Measurements from ENCODE around the gene EP400.

Gene EP400

DNA sequence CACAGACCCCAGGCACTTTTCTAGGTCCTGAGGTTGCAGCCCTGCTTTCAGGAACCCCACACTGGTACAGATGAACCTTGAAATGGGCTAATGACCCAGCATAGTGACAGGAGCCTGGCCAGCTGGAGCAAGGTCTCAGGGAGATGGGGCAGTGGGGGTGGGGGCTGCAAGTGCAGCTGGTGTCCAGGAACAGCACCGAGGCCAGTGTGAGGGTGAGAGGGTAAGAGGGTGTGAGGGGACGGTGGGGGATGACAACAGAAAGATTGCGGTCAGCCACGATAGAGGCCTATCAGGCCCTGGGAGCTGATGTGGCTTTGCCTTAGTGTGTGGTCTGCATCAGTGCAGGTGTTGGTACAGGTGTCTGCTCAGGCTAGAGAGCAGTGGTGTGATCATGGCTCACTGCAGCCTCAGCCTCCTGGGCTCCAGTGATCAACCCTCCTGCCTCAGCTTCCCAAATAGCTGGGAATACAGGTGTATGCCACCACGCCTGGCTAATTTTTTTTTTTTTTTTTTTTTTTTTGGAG lies 59.7 kb downstream of the EP400 start:
- H3K9me3 ChIP-seq (ENCODE audit: control insufficient read depth, insufficient read depth, low read depth, low read length) = no peaks in the 10 kb centered on the region
- TF ChIP-seq, protein P1, sequence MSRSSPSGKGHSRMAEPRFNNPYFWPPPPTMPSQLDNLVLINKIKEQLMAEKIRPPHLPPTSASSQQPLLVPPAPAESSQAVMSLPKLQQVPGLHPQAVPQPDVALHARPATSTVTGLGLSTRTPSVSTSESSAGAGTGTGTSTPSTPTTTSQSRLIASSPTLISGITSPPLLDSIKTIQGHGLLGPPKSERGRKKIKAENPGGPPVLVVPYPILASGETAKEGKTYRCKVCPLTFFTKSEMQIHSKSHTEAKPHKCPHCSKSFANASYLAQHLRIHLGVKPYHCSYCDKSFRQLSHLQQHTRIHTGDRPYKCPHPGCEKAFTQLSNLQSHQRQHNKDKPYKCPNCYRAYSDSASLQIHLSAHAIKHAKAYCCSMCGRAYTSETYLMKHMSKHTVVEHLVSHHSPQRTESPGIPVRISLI (tag by site-specific recombination; IDR thresholded peaks at IDR 0.05) = 0 out of 2 replicates have a peak, but pooled peaks have one; percentile 56
- no peak for TF ChIP-seq ZNF391 (tag by site-specific recombination; IDR thresholded peaks at IDR 0.05; ENCODE audit: borderline replicate concordance, low read depth)
- ChIA-PET POLR2A (interaction anchor here (0.6 to 0.7 kb wide), 2 partner anchors 279 to 299 kb away, joined by 3 to 4 read pairs; partner anchors contain the start of gene SFSWAP), CTCF (interaction anchor here (0.6 kb wide), 1 partner anchor 58 kb away, joined by 4 read pairs; no protein-coding TSS in a partner anchor)
- H3K36me3 ChIP-seq (ENCODE audit: control insufficient read depth in 2 of 2, insufficient read depth in 1 of 2, low read length in 2 of 2) = peaks cover 30 to 84% of the 10 kb centered on the region in 2 experiments
- no peak overlapping the region for H3K27ac ChIP-seq (ENCODE audit: extremely low read depth, low read depth, low read length)
- H3K4me3 ChIP-seq (ENCODE audit: low read depth, low read length) = no peak overlapping the region
- H3K4me1 ChIP-seq (ENCODE audit: control insufficient read depth, insufficient read depth, low read length) = no peaks in the 10 kb centered on the region

DNA sequence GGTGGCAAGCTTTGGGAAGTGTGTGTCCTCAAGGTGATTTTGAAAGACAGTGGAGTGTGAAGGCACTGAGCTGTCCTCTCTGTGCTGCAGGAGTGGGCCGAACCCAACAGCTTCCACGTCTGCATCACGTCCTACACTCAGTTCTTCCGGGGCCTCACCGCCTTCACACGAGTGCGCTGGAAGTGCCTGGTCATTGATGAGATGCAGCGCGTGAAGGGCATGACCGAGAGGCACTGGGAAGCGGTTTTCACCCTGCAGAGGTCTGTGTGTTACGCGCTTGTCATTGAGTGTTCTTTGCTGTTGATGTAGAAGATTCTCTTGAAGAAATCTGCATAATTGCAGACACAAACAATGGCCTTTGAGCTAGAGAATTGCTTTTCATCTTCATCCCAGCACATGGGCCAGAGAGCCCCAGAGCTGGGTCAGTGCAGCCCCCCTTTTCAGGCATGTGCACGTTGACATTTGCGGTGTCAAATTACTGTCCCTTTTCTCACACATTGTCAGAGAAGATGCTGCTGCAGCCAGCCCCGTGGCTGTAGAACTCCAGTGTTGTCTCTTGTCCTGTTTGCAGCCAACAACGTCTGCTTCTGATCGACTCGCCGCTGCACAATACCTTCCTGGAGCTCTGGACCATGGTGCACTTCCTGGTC lies 63.3 kb downstream of the EP400 start:
- POLR2A ChIA-PET = no interaction called here
- peaks cover 11 to 90% of the 10 kb centered on the region in 2 experiments for H3K36me3 ChIP-seq (ENCODE audit: control insufficient read depth in 2 of 2, insufficient read depth in 1 of 2, low read length in 2 of 2)
- H3K4me1 ChIP-seq (ENCODE audit: control insufficient read depth, insufficient read depth, low read length) = no peaks in the 10 kb centered on the region
- no peaks in the 10 kb centered on the region for H3K9me3 ChIP-seq (ENCODE audit: control insufficient read depth, insufficient read depth, low read depth, low read length)
- TF ChIP-seq MYNN (tag by site-specific recombination; IDR thresholded peaks at IDR 0.05; ENCODE audit: borderline replicate concordance) (no peak), ZNF324 (tag by site-specific recombination; IDR thresholded peaks at IDR 0.05) (no peak), ZNF169 (tag by site-specific recombination; IDR thresholded peaks at IDR 0.05) (no peak), GLIS1 (tag by site-specific recombination; IDR thresholded peaks at IDR 0.05) (no peak), ZNF10 (tag by site-specific recombination; IDR thresholded peaks at IDR 0.05) (no peak), ZSCAN16 (tag by site-specific recombination; IDR thresholded peaks at IDR 0.05) (no peak)
- TF ChIP-seq, protein P2, sequence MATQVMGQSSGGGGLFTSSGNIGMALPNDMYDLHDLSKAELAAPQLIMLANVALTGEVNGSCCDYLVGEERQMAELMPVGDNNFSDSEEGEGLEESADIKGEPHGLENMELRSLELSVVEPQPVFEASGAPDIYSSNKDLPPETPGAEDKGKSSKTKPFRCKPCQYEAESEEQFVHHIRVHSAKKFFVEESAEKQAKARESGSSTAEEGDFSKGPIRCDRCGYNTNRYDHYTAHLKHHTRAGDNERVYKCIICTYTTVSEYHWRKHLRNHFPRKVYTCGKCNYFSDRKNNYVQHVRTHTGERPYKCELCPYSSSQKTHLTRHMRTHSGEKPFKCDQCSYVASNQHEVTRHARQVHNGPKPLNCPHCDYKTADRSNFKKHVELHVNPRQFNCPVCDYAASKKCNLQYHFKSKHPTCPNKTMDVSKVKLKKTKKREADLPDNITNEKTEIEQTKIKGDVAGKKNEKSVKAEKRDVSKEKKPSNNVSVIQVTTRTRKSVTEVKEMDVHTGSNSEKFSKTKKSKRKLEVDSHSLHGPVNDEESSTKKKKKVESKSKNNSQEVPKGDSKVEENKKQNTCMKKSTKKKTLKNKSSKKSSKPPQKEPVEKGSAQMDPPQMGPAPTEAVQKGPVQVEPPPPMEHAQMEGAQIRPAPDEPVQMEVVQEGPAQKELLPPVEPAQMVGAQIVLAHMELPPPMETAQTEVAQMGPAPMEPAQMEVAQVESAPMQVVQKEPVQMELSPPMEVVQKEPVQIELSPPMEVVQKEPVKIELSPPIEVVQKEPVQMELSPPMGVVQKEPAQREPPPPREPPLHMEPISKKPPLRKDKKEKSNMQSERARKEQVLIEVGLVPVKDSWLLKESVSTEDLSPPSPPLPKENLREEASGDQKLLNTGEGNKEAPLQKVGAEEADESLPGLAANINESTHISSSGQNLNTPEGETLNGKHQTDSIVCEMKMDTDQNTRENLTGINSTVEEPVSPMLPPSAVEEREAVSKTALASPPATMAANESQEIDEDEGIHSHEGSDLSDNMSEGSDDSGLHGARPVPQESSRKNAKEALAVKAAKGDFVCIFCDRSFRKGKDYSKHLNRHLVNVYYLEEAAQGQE (tag by site-specific recombination; IDR thresholded peaks at IDR 0.05) = no peak
- TF ChIP-seq, protein P3, sequence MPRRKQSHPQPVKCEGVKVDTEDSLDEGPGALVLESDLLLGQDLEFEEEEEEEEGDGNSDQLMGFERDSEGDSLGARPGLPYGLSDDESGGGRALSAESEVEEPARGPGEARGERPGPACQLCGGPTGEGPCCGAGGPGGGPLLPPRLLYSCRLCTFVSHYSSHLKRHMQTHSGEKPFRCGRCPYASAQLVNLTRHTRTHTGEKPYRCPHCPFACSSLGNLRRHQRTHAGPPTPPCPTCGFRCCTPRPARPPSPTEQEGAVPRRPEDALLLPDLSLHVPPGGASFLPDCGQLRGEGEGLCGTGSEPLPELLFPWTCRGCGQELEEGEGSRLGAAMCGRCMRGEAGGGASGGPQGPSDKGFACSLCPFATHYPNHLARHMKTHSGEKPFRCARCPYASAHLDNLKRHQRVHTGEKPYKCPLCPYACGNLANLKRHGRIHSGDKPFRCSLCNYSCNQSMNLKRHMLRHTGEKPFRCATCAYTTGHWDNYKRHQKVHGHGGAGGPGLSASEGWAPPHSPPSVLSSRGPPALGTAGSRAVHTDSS (tag by site-specific recombination; IDR thresholded peaks at IDR 0.05) = no peak
- TF ChIP-seq, protein P4, sequence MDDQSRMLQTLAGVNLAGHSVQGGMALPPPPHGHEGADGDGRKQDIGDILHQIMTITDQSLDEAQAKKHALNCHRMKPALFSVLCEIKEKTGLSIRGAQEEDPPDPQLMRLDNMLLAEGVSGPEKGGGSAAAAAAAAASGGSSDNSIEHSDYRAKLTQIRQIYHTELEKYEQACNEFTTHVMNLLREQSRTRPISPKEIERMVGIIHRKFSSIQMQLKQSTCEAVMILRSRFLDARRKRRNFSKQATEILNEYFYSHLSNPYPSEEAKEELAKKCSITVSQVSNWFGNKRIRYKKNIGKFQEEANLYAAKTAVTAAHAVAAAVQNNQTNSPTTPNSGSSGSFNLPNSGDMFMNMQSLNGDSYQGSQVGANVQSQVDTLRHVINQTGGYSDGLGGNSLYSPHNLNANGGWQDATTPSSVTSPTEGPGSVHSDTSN (CRISPR knock-in tag; IDR thresholded peaks at IDR 0.05) = no peak
- TF ChIP-seq, protein P5, sequence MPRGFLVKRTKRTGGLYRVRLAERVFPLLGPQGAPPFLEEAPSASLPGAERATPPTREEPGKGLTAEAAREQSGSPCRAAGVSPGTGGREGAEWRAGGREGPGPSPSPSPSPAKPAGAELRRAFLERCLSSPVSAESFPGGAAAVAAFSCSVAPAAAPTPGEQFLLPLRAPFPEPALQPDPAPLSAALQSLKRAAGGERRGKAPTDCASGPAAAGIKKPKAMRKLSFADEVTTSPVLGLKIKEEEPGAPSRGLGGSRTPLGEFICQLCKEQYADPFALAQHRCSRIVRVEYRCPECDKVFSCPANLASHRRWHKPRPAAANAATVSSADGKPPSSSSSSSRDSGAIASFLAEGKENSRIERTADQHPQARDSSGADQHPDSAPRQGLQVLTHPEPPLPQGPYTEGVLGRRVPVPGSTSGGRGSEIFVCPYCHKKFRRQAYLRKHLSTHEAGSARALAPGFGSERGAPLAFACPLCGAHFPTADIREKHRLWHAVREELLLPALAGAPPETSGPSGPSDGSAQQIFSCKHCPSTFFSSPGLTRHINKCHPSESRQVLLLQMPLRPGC (tag by site-specific recombination; IDR thresholded peaks at IDR 0.05) = no peak
- TF ChIP-seq, protein P1 (tag by site-specific recombination; IDR thresholded peaks at IDR 0.05) = no peak
- TF ChIP-seq, protein P6, sequence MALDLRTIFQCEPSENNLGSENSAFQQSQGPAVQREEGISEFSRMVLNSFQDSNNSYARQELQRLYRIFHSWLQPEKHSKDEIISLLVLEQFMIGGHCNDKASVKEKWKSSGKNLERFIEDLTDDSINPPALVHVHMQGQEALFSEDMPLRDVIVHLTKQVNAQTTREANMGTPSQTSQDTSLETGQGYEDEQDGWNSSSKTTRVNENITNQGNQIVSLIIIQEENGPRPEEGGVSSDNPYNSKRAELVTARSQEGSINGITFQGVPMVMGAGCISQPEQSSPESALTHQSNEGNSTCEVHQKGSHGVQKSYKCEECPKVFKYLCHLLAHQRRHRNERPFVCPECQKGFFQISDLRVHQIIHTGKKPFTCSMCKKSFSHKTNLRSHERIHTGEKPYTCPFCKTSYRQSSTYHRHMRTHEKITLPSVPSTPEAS (tag by site-specific recombination; IDR thresholded peaks at IDR 0.05) = no peak
- H3K27ac ChIP-seq (ENCODE audit: extremely low read depth, low read depth, low read length) = no peak overlapping the region
- CTCF ChIA-PET = interaction anchor here (0.6 to 0.9 kb wide), 2 partner anchors 9 to 10 kb away, joined by 4 to 5 read pairs; no protein-coding TSS in a partner anchor
- H3K4me3 ChIP-seq (ENCODE audit: low read depth, low read length) = no peak overlapping the region
